ENCODE measurements around the gene RAET1G. TPM values are rescaled to one million over a fixed set of nuclear protein-coding genes. Genes with fewer than 3 reads are reported as not detected.

Gene RAET1G
- total RNA-seq, 1 donor from 2014 or later, result not detected

DNA sequence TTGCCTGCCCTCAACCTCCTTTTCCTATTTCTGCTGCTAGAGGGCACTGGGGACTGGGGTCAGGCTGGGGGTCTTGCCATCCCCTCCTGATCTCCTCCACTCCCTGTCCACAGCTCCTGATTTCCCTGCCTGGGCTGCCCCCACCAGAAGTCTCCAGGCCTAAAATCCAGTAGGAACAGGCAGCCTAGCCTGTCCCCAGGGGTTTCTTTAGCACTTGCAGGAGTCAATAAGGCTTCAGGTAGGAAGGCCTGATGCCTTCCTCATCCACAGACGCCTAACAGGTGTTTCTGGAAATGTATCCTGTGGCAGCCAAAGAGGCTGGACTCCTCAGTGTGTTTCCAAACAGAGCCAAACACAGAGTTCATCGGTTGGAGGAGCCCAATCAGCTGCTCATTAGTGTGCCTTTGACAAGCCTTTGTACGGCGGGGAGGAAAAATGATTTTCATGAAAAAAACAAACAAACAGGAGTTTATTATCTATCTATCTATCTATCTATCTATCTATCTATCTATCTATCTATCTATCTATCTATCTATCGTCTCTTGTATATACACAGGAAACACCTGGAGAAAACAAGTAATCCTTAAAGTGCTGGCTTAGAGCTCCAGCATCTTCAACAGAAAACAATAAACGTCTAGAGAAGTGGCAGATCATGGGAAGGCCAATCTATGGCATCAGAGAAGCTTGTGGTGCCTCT lies 21.3 kb downstream of the RAET1G start:
- no peak overlapping the region for H3K4me3 ChIP-seq (ENCODE audit: low read depth, low read length)
- DNase-seq (ENCODE audit: low read depth), result no peak
- no peak for TF ChIP-seq CTCF (conservative IDR thresholded peaks at IDR 0.05; ENCODE audit: low read depth, low read length)

- no peak for TF ChIP-seq CTCF (conservative IDR thresholded peaks at IDR 0.05; ENCODE audit: low read depth, low read length)
- no peak overlapping the region for H3K4me3 ChIP-seq (ENCODE audit: low read depth, low read length)
- DNase-seq (ENCODE audit: low read depth), result no peak
Observed at GRCh38 chr6:149900620-149901443, 22.1 kb downstream of the RAET1G start.

DNA sequence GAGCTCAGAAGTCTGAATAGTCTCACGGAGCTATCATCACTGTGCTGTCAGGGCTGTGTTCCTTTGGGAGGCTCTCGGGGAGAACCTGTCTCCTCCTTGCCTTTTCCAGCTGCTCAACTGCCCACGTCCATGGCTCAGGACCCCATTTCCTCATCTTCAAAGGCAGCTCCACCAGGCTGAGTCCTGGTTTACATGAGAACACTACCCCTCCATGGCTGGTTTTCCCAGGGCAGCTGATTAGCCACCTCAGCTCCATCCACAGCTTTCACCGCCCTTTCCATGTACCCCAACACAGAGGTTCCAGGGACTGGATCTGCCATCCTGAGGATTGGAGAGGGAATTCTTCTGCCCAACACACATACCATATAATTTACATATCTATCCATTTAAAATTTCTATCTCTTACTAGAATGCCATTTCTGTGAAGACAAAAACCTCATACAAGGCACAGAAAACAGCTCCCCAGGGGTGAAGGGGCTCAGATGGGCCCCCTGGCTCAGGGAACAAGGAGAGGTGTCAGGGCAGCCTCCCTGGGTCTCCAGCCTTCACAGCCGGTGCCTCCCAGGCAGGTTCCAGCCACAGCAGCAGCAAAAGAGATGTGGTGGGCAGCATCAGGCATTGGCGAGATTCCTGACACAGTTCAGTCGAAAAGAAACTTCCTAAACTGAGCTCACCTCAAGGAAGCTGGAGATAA lies 22.8 kb downstream of the RAET1G start:
- no peak for TF ChIP-seq CTCF (conservative IDR thresholded peaks at IDR 0.05; ENCODE audit: low read depth, low read length)
- no peak overlapping the region for H3K4me3 ChIP-seq (ENCODE audit: low read depth, low read length)

GRCh38 chr6:149899486-149899885 lies 23.4 kb downstream of the RAET1G start:
- no peak overlapping the region for H3K4me3 ChIP-seq (ENCODE audit: low read depth, low read length)
- no peak for DNase-seq (ENCODE audit: low read depth)
- TF ChIP-seq CTCF (conservative IDR thresholded peaks at IDR 0.05; ENCODE audit: low read depth, low read length), result no peak

More for the DNA sequence above, 22.8 kb downstream of the RAET1G start:
- DNase-seq (ENCODE audit: low read depth), result no peak

GRCh38 chr6:149898966-149899365 lies 24.0 kb downstream of the RAET1G start:
- no peak for DNase-seq (ENCODE audit: low read depth)
- no peak overlapping the region for H3K4me3 ChIP-seq (ENCODE audit: low read depth, low read length)
- no peak for TF ChIP-seq CTCF (conservative IDR thresholded peaks at IDR 0.05; ENCODE audit: low read depth, low read length)

DNA sequence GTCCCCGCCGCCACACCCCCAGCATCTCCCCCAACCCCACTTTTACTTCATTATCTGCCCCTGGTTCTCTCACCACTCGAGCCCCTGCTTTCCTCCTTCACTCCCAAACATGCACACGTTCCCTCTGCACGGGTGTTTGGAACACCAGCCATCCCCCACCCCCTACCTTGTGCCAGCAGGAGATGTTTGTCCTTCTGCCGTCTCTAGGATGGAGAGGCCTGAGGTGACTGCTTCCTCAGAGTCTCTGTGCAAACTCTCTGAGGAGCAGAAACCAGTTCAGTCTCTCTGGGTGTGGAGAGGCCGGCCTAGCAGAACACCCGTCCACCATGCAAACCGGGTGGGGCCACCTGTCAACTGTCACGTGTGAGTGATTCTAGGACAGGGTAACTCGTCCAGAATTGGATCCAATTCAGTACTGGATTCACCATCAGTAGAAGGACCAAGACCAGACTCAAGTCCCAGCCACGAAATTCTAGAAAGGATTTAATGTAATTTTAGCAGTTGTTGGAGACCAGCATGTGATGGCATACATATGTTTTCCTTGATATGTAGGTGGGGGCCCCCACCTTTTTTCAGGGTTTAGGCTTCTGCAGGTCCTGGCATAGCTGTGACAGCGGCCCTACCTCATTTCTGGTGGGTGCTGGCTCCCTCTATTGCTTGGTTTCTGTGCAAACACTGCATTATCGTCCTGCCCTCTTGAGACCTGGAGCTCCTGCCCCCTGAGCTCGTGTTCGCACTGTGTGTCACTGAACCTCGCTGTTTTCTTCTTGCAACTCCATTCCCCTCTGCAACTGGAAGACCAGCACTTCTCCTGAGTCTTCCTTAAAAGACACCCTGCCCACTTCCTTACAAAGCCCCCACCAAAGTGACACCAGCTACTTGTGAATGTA lies 24.8 kb downstream of the RAET1G start, which contains the start of gene RAET1E:
Gene RAET1E, minus strand, starts transcription at position 259 of the 890 bp plus-strand sequence. CDS start 7,212 bp downstream, outside the sequence.
- TF ChIP-seq CTCF (conservative IDR thresholded peaks at IDR 0.05; ENCODE audit: low read depth, low read length), result no peak
- H3K4me3 ChIP-seq (ENCODE audit: low read depth, low read length), result no peak within 1 kb of the TSS
- no peak for DNase-seq (ENCODE audit: low read depth)
